ENCODE data around the gene CCDC192. TPM values are rescaled to one million over a fixed set of nuclear protein-coding genes. Genes with fewer than 3 reads are reported as not detected.

Gene CCDC192
- polyA plus RNA-seq, 1 donor from 2014 or later, result not detected

- Histone ChIP-seq H3K27ac (ENCODE audit: low read length) (no peak overlapping the region), H3K27me3 (ENCODE audit: insufficient read depth, low read depth, low read length) (no peaks in the 10 kb centered on the region), H4K20me1 (ENCODE audit: insufficient read depth) (no peaks in the 10 kb centered on the region), H3F3A (ENCODE audit: insufficient read depth, low read length, poor library complexity, severe bottlenecking) (no peaks in the 10 kb centered on the region), H3K4me3 (ENCODE audit: low read length) (no peak overlapping the region), H3K79me2 (replicated peaks; ENCODE audit: insufficient read depth, low read length) (no peaks in the 10 kb centered on the region), H2AFZ (ENCODE audit: low read depth, low read length) (no peak overlapping the region), H3K36me3 (ENCODE audit: insufficient read depth, low read length) (no peaks in the 10 kb centered on the region), H3K9ac (ENCODE audit: low read length) (no peak overlapping the region), H3K9me2 (ENCODE audit: insufficient read depth, low read length) (no peaks in the 10 kb centered on the region), H3K4me2 (ENCODE audit: low read length) (no peak overlapping the region), H3K9me3 (ENCODE audit: low read length) (no peaks in the 10 kb centered on the region)
- TF ChIP-seq SMC3 (conservative IDR thresholded peaks at IDR 0.05; ENCODE audit: poor library complexity) (no peak), MXI1 (conservative IDR thresholded peaks at IDR 0.05; ENCODE audit: poor library complexity, severe bottlenecking) (no peak), EP300 (conservative IDR thresholded peaks at IDR 0.05; ENCODE audit: poor library complexity, severe bottlenecking) (no peak), REST (IDR thresholded peaks at IDR 0.05; ENCODE audit: borderline replicate concordance) (no peak), POLR2AphosphoS5 (IDR thresholded peaks at IDR 0.05) (no peak), EZH2 (IDR thresholded peaks at IDR 0.05; ENCODE audit: borderline replicate concordance, insufficient read depth, low read length, poor library complexity, severe bottlenecking) (no peak), CTCF (IDR thresholded peaks at IDR 0.05; ENCODE audit: poor library complexity, severe bottlenecking) (no peak), RAD21 (conservative IDR thresholded peaks at IDR 0.05) (no peak), TAF1 (IDR thresholded peaks at IDR 0.05; ENCODE audit: low read depth) (no peak)
These were observed 285.1 kb downstream of the CCDC192 start for GRCh38 chr5:127988146-127988760.

Other genes starting within 250 kb of the CCDC192 start
- gene PRRC1, start 185.8 kb upstream of the CCDC192 start, polyA plus RNA-seq, result 32.8 and 36.3 TPM in 2 replicates
- 0.83 and 1.0 TPM in 2 replicates for gene CTXN3, start 54.3 kb upstream of the CCDC192 start, polyA plus RNA-seq

Measured in neural cell (in vitro differentiated cells).